Body of pancreas (tissue), 4 donors: Measurements from ENCODE around the gene MRGPRD. TPM values are rescaled to one million over a fixed set of nuclear protein-coding genes. Genes with fewer than 3 reads are reported as not detected.

Experiments
- ATAC-seq: fragments of 150-250 bp; one replicate; pipeline ENCODE4 v1.9.1; 2016
- DNase-seq, 4 donors: peaks; one replicate each; pipeline ENCODE4 v3.0.0-alpha.2; 2019
- H3K27ac ChIP-seq, 4 donors: fragments of 200-600 bp; sonication (generic); 1 replicate in 3 of 4; 2 replicates in 1 of 4; pipeline versions ENCODE4 v1.5.1 to v1.6.1; 2016 to 2019; ENCODE audit warnings: mild to moderate bottlenecking in 1 of 4, mixed read lengths in 1 of 4, moderate library complexity in 1 of 4
- H3K27me3 ChIP-seq, 2 donors: fragments of 200-600 bp; sonication (generic); one replicate each; pipeline ENCODE4 v1.6.0; 2016; ENCODE audit warnings: mild to moderate bottlenecking in 1 of 2
- H3K36me3 ChIP-seq, 2 donors: fragments of 200-600 bp; sonication (generic); replicated peaks in 1 of 2; 2 replicates each; pipeline ENCODE4 v1.5.1; 2016; ENCODE audit warnings: low read depth in 2 of 2; ENCODE audit not compliant: insufficient read depth in 1 of 2
- H3K4me1 ChIP-seq: fragments of 200-600 bp; sonication (generic); one replicate; pipeline ENCODE4 v1.6.0; 2016
- H3K4me3 ChIP-seq, 2 donors: fragments of 200-600 bp; sonication (generic); 1 replicate in 1 of 2; 2 replicates in 1 of 2; pipeline ENCODE4 v1.5.1; 2016 to 2019
- H3K9me3 ChIP-seq, 3 donors: fragments of 200-600 bp; sonication (generic); 1 replicate in 2 of 3; 2 replicates in 1 of 3; pipeline ENCODE4 v1.5.1; 2016
- CTCF ChIP-seq, 7 experiments: fragments of 450-650 bp in 4 of 7; fragments of 200-600 bp in 3 of 7; sonication (generic) in 3 of 7; IDR thresholded peaks; one replicate each; pipeline ENCODE4 v1.5.1; 2016 to 2019; ENCODE audit warnings: antibody characterized with exemption in 7 of 7
- POLR2A ChIP-seq, 3 donors: fragments of 450-650 bp; IDR thresholded peaks; one replicate each; pipeline ENCODE4 v1.6.1; 2016; ENCODE audit warnings: antibody characterized with exemption in 3 of 3, mild to moderate bottlenecking in 2 of 3
- WGBS, 2 donors: methylation state at CpG; one replicate each; pipeline ENCODE4 v1.1.5; 2017; 5-methylcytosine and 5-hydroxymethylcytosine counted together
- intact Hi-C: fragments of 100-400 bp; cut with DNase I; formaldehyde crosslinking; loops from one replicate; pipeline ENCODE4 v1.15.1; 2023
- total RNA-seq, 2 donors: library from RNA; depleted of rRNA; stranded (reverse); fragments of >200 nt; gene quantifications; one replicate each; pipeline ENCODE4 v1.1.0, GENCODE V29; 2016

MRGPRD gene
- total RNA-seq, 2 donors from 2014 or later: not detected

- H3K4me1 ChIP-seq: peaks cover 25% of the 10 kb centered on the region
- 12 to 25% methylated on average over 14 to 43 of the region's 43 CpGs for WGBS, 2 donors
- no peaks in the 10 kb centered on the region for H3K36me3 ChIP-seq
- peak within 1 kb of the TSS in 2 of 4 donors; percentile 32 to 47 for H3K27ac ChIP-seq
- intact Hi-C loops: no loop called here
- ATAC-seq (peak; percentile 27), DNase-seq (peak; percentile 55 to 65 (median 59))
- no peak within 1 kb of the TSS for H3K4me3 ChIP-seq
- peaks cover 0 to 5% of the 10 kb centered on the region in 2 donors for H3K27me3 ChIP-seq
- no peaks in the 10 kb centered on the region for H3K9me3 ChIP-seq
- TF ChIP-seq CTCF (IDR thresholded peaks at IDR 0.05) (peak in 3 of 7 experiments; percentile 18 to 27 (median 25)), POLR2A (IDR thresholded peaks at IDR 0.05) (peak in 1 of 3 donors; percentile 13)
These were observed 32.5 kb upstream of the MRGPRD start, which contains the start of gene MRGPRF for GRCh38 chr11:69013009-69013951. Gene MRGPRF, minus strand, starts transcription at chr11:69013246. Its CDS starts 3,345 bp downstream, at chr11:69009901.

- Histone ChIP-seq H3K4me3 (no peak overlapping the region), H3K4me1 (peaks cover 34% of the 10 kb centered on the region), H3K9me3 (no peaks in the 10 kb centered on the region), H3K36me3 (no peaks in the 10 kb centered on the region), H3K27ac (peak overlapping the region in 2 of 4 donors; percentile 32 to 47), H3K27me3 (peaks cover 0 to 5% of the 10 kb centered on the region in 2 donors)
- no peak for TF ChIP-seq POLR2A (IDR thresholded peaks at IDR 0.05)
- TF ChIP-seq CTCF (IDR thresholded peaks at IDR 0.05): no peak
- intact Hi-C loops: no loop called here
- DNase-seq: no peak
- no peak for ATAC-seq
- 44 to 52% methylated on average over 15 to 21 of the region's 21 CpGs for WGBS, 2 donors
These were observed 31.6 kb upstream of the MRGPRD start for GRCh38 chr11:69012092-69013008.

- ATAC-seq (no peak), DNase-seq (no peak)
- Histone ChIP-seq H3K4me3 (no peak overlapping the region), H3K27me3 (peaks cover 0 to 5% of the 10 kb centered on the region in 2 donors), H3K9me3 (no peaks in the 10 kb centered on the region), H3K4me1 (peaks cover 38% of the 10 kb centered on the region), H3K27ac (peak overlapping the region in 1 of 4 donors; percentile 47), H3K36me3 (no peaks in the 10 kb centered on the region)
- intact Hi-C loops: no loop called here
- TF ChIP-seq CTCF (IDR thresholded peaks at IDR 0.05): no peak
- TF ChIP-seq POLR2A (IDR thresholded peaks at IDR 0.05): no peak
- WGBS, 2 donors: 56% methylated on average over 9 of the region's 9 CpGs
These were observed 30.9 kb upstream of the MRGPRD start for GRCh38 chr11:69011624-69012091.

- intact Hi-C loops: no loop called here
- peak; percentile 71 for ATAC-seq
- H3K27ac ChIP-seq: peak overlapping the region in 2 of 4 donors; percentile 43 to 44
- DNase-seq: peak; percentile 57 to 67 (median 62)
- no peak overlapping the region for H3K4me3 ChIP-seq
- TF ChIP-seq POLR2A (IDR thresholded peaks at IDR 0.05) (peak; percentile 8 to 49 (median 33)), CTCF (IDR thresholded peaks at IDR 0.05) (no peak)
- WGBS, 2 donors: 16 to 54% methylated on average over 5 to 35 of the region's 43 CpGs
- no peaks in the 10 kb centered on the region for H3K9me3 ChIP-seq
- H3K27me3 ChIP-seq: peaks cover 0 to 5% of the 10 kb centered on the region in 2 donors
- H3K36me3 ChIP-seq: no peaks in the 10 kb centered on the region
- peaks cover 38% of the 10 kb centered on the region for H3K4me1 ChIP-seq
These were observed 30.3 kb upstream of the MRGPRD start for GRCh38 chr11:69010964-69011623.
